ENCODE results near the gene UNCX.
"Not testable (repeated sequence)": the region's sequence is repeated elsewhere in the genome, so short reads cannot be mapped to it uniquely, and the experiment has no call there.

Gene UNCX

DNA sequence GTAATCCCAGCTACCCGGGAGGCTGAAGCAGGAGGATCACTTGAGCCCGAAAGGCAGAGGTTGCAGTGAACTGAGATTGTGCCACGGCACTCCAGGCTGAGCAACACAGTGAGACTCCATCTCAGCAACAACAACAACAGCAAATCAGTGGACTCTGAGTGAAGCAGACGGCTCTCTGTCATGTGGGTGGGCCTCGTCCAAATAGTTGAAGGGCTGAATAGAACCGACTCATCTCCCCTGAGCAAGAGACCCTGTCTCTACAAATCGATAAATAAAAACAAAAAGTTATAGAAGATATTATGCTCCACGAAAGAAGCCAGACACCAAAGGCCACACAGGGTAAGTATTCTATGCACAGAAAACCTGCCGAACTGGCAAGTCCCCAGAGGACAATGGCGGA is 45.9 kb downstream of the UNCX start:
- no peak for DNase-seq (ENCODE audit: low read depth)

DNA sequence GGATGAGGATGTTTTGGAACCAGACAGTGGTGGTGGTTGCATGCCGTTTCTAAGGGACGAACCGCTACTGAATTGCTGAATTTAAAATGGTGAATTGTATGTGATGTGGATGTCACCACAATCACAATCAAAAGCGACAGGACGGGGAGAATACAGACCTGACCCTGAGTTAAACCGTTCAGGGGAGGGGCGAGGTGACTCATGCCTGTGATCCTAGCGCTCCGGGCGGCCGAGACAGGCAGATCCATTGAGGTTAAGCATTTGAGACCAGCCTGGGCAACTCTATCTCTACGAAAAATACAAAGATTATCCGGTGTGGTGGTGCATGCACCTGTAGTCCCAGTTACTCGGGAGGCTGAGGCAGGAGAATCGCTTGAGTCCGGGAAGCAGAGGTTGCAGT is 46.4 kb downstream of the UNCX start:
- no peak for DNase-seq (ENCODE audit: low read depth)

DNA sequence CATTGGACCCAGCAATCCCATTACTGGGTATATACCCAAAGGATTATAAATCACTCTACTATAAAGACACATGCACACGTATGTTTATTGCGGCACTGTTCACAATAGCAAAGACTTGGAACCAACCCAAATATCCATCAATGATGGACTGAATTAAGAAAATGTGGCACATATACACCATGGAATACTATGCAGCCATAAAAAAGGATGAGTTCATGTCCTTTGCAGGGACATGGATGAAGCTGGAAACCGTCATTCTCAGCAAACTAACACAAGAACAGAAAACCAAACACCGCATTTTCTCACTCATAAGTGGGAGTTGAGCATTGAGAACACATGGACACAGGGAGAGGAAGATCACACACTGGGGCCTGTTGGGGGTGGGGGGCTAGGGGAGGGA is 47.2 kb downstream of the UNCX start:
- not testable (repeated sequence) for DNase-seq (ENCODE audit: low read depth)

DNA sequence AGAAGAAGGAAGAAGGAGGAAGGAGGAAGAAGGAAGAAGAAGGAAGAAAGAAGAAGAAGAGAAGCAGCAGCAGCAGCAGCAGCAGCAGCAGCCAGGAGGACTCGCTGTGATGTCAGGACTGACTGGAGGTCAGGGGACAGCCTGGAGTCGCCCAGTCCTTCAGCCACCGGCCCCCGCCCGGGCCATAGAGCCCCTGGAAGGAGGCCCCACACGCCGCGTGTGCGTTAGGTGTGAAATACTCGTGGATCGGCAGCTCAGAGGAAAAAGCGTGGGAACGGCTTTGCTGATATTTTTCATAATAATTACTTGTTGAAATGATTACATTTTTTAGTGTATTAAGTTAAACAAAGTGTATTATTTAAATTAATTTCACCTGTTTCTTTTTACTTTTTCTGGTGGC is 48.4 kb downstream of the UNCX start:
- DNase-seq (ENCODE audit: low read depth): no peak

DNA sequence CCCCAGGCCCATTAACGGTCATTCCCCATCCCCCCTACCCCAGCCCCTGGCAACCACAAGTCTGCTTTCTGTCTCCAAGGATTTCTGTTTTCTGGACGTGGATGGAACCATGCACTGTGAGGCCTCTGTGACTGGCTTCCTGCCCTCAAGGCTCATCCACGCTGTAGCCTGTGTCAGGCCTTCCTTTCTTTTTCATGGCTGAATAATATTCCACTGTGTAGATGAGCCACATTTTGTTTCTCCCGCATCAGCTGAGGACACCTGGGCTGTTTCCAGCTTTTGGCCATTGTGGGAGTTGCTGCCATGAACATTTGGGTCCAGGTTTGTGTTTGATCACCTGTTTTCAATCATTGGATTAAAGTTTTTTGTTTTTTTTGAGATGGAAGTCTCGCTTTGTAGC is 50.0 kb downstream of the UNCX start:
- DNase-seq (ENCODE audit: low read depth): no peak

DNA sequence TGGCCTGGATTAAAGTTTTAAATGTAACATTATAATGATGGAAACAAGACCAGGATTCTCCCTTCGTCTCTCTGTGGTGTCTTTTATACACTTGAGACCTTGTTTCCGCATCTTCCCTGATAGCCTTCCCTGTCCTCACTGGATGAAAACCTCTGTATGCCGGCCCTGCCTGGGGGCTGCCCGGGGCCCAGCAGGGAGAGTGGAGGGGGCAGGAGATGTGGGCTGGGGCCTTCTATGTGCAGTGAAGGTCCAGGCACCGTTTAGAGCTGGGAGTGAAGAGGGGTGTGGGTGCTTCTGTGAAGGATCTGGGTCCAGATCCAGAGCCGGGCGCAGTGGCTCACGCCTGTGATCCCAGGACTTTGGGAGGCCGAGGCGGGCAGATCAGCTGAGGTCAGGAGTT is 50.7 kb downstream of the UNCX start:
- no peak for DNase-seq (ENCODE audit: low read depth)

DNA sequence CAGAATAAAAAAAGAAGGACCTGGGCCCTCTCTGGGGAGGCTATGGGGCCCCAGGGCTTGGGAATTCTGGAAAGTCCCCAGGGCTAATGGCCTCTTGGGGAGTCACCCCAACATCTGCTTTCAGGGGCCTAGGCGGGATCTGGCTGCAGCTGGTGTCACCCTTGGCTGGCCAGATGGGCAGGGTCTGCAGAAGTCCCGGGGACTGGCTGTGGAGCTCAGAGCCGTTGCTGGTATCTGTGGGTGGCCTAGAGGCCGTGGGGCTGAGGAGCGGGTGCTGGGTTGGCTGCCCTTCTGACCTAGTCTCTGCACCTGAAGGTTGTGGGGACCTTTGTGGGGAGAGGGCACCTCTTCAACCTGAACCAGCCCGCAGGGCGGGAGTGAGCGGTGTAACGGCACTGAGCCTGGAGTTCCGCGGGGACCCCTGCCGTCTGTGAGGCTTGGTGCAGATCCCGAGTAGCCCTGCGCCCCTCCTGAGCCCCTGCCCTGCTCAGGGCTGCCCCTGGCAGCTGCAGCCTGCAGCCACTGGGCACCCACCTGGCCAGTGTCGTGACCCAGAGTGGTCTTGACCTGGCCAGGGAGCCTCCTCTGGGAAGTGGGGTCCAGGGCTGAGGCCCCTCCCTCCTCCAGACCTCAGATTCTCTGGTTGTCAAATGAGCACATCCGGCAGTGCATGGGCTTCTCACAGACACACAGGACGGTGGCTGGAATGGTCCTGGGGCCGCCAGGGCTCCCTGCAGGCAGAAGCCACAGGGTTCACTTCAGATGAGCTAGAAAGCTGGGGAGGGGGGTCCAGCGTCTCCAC is 51.5 kb downstream of the UNCX start:
- DNase-seq (ENCODE audit: low read depth): no peak

DNA sequence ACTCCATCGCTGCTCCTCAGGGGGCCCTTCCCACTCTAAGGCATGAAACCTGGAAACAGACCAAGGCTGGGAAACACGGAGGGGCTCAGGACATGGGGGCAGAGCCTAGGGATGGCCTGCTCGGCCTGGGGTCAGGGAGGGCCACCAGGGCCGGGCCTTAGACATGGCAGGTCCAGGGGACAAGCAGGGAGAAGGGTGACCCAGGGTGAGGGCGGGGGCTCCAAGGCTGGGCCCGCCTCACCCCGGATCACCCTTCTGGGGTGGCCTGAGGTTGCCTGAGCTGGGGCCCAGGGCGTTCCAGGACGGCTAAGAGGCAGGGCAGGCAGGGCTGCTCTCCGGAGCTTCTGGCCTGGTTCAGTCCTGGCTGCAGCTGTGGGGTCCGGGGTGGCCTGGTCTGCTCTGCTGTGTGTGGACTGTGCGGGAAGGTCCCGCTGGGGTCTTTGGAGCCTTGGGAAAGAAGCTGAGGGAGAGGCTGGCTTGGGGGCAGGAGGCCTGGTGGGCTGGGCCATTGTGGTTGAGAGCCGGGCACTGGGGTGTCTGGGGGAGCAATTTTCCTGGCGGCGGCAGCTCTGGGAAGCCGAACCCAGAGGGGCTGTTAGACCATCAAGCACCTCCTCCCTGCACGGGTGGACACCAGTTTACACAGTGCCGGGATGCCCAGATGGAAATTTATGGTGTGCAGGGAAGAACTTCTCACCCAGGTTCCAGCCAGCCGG is 52.2 kb downstream of the UNCX start:
- no peak for DNase-seq (ENCODE audit: low read depth)

DNA sequence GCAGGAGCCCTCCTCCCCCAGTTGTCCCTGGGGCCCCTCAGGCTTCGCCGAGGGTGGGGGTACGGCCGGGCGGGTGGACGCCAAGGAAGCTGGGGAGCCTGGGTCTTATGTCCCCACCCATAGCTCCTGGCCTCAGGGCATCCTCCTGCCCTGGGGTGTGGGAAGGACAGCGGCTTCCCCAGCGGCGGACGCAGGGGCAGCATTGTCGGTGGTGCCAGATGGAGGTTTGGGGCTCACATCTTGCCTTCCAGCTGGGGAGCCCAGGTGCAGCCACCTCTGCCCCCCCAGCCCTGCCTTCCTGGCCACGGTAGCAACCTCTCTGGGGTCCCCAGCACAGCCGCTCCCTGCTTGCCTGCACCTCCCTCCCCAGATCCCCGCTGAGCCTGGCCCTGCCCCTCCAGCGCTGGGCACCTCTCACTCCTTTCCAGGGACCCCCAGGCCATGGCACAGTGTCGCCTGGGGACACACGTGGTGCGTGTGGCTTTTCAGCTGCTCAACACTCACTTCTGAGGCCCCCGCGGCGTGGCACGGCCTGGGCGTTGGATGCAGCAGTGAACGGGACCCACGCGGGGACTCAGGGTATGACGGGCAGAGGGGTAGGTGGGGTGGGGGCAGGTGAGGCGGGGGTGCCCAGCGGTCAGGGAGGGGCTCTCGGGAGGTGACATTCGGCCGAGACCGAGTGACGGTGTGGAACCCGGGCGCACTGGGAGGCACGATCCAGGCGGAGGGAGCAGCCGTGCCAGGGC is 53.1 kb downstream of the UNCX start:
- no peak for DNase-seq (ENCODE audit: low read depth)
